Osteocyte (in vitro differentiated cells): ENCODE results near the gene GRM2. TPM values are rescaled to one million over a fixed set of nuclear protein-coding genes. Genes with fewer than 3 reads are reported as not detected.

ENCODE experiments used
- DNase-seq: peaks from one replicate; pipeline ENCODE4 v3.0.0; 2021; ENCODE audit warnings: mixed read lengths; ENCODE audit not compliant: unreplicated experiment; ENCODE audit errors: extremely low spot score
- H3K27ac Mint-ChIP-seq: one replicate; pipeline ENCODE4 v1.8.0; 2021; ENCODE audit warnings: mild to moderate bottlenecking, mixed read lengths; ENCODE audit not compliant: unreplicated experiment
- H3K27me3 Mint-ChIP-seq: one replicate; pipeline ENCODE4 v1.8.0; 2021; ENCODE audit warnings: mixed read lengths; ENCODE audit not compliant: unreplicated experiment
- H3K36me3 Mint-ChIP-seq: one replicate; pipeline ENCODE4 v1.8.0; 2021; ENCODE audit warnings: mixed read lengths; ENCODE audit not compliant: unreplicated experiment
- H3K4me1 Mint-ChIP-seq: one replicate; pipeline ENCODE4 v1.8.0; 2021; ENCODE audit warnings: mixed read lengths; ENCODE audit not compliant: unreplicated experiment
- H3K4me3 Mint-ChIP-seq: one replicate; pipeline ENCODE4 v1.8.0; 2021; ENCODE audit warnings: mild to moderate bottlenecking, moderate library complexity, mixed read lengths; ENCODE audit not compliant: unreplicated experiment
- H3K9me3 Mint-ChIP-seq: one replicate; pipeline ENCODE4 v1.8.0; 2021; ENCODE audit warnings: mixed read lengths; ENCODE audit not compliant: unreplicated experiment
- CTCF ChIP-seq: fragments of 200-600 bp; sonication (generic); IDR thresholded peaks from 2 replicates; pipeline ENCODE4 v1.5.0; 2021; ENCODE audit warnings: antibody characterized with exemption, mild to moderate bottlenecking, moderate library complexity
- total RNA-seq: library from RNA; stranded (reverse); gene quantifications from 2 replicates; pipeline ENCODE4 v1.2.1, GENCODE V29; 2021

Gene GRM2
- total RNA-seq, 1 donor from 2014 or later: 0.32 TPM

GRCh38 chr3:51669241-51670052 lies 37.4 kb upstream of the GRM2 start:
- Mint-ChIP-seq H3K9me3 (no peaks in the 10 kb centered on the region), H3K27me3 (no peaks in the 10 kb centered on the region), H3K27ac (no peak overlapping the region)

GRCh38 chr3:51670053-51670822 lies 36.6 kb upstream of the GRM2 start:
- TF ChIP-seq CTCF: no peak
- Mint-ChIP-seq H3K36me3 (peaks cover 2% of the 10 kb centered on the region), H3K4me3 (peak overlapping the region; percentile 84), H3K9me3 (no peaks in the 10 kb centered on the region), H3K4me1 (peaks cover 27% of the 10 kb centered on the region), H3K27me3 (no peaks in the 10 kb centered on the region), H3K27ac (peak overlapping the region; percentile 47)
- DNase-seq: no peak

More at GRCh38 chr3:51669241-51670052, 37.4 kb upstream of the GRM2 start:
- no peaks in the 10 kb centered on the region for H3K36me3 Mint-ChIP-seq
- peaks cover 24% of the 10 kb centered on the region for H3K4me1 Mint-ChIP-seq
- TF ChIP-seq CTCF: peak; percentile 95
- H3K4me3 Mint-ChIP-seq: peak overlapping the region; percentile 62
- DNase-seq: peak; percentile 93

DNA sequence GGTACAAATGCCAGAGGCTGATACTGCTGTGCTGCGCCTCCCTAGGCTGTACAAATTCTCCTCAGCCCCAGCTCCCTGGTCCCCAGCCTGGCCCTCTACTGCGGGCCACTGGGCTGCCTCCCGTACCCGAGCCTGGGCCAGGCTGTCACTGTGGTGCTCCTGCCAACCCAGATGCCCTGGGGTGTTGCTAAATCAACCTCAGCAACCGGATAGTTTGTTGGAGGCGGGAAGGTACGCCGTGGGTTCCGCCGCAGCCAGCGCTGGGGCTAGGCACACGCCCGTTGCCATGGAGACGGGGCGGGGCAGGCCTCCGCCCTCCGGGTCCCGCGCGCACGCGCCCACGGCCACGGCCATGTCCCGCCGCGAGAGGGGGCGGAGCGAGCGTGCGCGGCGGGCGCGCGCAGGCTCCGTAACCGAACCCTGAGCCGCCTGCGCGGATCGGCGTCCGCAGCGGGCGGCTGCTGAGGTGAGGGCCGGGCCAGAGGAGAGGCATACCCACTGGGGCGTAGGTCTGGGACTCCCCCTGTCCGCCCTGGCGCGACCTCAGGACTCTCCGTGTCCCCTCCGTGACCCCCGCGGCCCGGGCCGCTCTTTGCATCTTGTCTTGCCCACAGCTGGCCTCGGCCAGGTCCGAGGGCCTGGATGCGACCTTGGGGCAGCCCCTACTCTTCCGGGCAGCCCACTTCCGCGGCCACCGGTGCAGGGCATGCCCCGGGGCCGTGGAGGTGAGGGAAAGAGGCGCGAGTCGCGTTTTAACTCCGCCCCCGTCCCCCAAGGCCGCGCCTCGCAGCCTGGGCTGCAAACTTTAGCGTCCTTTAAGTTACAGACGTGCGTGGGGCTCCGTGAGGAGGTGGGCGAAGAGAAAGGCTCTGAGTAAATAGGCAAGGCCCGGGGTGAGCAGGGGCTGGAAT lies 35.8 kb upstream of the GRM2 start, which contains the start of gene TEX264:
TEX264 (plus strand) TSS at position 430 of the 911 bp plus-strand sequence. CDS start 3,053 bp downstream, outside the sequence.
- Mint-ChIP-seq H3K27me3 (no peaks in the 10 kb centered on the region), H3K9me3 (no peaks in the 10 kb centered on the region), H3K4me3 (peak within 1 kb of the TSS; percentile 84), H3K36me3 (peaks cover 7% of the 10 kb centered on the region), H3K4me1 (peaks cover 27% of the 10 kb centered on the region), H3K27ac (peak within 1 kb of the TSS; percentile 69)
- peak; percentile 94 for DNase-seq
- no peak for TF ChIP-seq CTCF

DNA sequence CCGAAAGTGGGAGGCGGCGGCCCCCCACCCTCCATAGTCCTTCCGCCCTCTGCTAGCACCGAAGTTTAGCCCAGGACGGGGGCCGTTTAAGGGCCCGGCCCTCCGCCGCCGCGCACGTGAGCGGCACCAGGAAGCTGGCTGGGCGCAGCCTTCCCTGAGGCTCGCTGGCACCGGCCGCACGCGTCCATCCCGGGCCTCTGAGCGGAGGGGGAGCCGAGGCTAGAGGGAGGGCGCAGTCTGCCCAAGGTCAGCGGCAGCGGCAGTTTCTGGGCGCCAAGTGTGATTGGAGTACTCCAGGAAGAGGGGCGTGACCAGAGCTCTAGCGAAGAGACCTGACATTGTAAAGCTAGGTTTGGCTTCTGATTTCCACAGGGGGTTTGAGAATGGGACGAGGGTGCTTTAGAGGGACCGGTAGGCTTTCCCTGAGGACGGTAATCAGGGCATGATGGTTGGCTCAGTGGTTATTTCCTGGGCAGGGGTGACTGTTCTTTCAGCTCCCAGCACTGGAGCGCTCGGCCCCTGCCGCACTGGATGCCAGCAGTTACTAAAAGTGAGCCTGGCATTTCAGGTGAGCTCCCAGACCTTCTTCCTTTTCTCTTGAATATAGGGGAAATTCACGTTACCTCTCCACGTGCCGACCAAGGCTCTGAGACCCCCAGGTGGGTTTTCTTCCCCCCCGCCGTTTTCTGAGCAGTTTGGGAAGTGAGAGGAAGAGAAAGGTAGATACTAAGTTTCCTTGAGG lies 35.0 kb upstream of the GRM2 start:
- peak overlapping the region; percentile 84 for H3K4me3 Mint-ChIP-seq
- peaks cover 27% of the 10 kb centered on the region for H3K4me1 Mint-ChIP-seq
- DNase-seq: no peak
- peak overlapping the region; percentile 69 for H3K27ac Mint-ChIP-seq
- no peaks in the 10 kb centered on the region for H3K9me3 Mint-ChIP-seq
- H3K27me3 Mint-ChIP-seq: no peaks in the 10 kb centered on the region
- H3K36me3 Mint-ChIP-seq: peaks cover 7% of the 10 kb centered on the region
- no peak for TF ChIP-seq CTCF
